ENCODE measurements around the gene OR1E2.
A peak's percentile ranks its signal among the peaks of the same experiment; 100 is the strongest.
"Not testable (repeated sequence)": the region's sequence is repeated elsewhere in the genome, so short reads cannot be mapped to it uniquely, and the experiment has no call there.

Gene OR1E2

DNA sequence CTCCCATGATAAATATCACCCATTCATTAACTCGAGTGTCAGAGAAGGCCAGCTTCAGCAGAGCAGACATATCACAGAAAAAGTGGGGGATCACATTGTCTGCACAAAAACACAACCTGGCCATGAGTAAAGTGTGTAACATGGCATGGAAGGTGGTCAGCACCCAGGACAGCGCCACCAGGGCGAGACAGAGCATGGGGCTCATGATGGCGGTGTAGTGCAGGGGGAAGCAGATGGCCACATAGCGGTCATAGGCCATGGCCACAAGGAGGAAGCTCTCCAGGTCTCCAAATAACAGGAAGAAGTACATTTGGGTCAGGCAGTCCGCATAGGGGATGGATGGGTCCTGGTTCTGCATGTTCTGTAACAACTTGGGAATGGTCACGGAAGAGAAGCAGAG, 35.8 kb downstream of the OR1E2 start:
- DNase-seq (ENCODE audit: low read depth in 2 of 2), result not testable (repeated sequence)

DNA sequence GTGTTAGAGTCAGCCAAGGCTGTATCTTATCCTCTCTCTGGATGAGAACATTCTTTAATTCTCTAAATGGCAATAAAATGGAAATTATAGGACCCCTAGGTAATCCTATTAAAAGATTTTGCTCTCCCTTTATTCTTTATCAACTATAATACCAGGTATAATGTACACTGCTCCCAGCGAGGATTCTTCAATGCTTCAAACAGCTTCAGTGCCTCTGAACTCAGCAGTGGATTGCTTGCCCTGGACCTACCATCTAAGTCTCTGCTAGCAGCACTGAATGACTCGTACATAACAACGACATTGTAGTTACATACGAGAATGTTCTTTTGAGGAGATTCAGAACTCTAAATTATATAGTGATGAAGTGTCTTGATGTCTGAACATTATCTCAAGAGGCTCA, 43.9 kb downstream of the OR1E2 start:
- no peak for DNase-seq (ENCODE audit: low read depth in 2 of 2)

DNA sequence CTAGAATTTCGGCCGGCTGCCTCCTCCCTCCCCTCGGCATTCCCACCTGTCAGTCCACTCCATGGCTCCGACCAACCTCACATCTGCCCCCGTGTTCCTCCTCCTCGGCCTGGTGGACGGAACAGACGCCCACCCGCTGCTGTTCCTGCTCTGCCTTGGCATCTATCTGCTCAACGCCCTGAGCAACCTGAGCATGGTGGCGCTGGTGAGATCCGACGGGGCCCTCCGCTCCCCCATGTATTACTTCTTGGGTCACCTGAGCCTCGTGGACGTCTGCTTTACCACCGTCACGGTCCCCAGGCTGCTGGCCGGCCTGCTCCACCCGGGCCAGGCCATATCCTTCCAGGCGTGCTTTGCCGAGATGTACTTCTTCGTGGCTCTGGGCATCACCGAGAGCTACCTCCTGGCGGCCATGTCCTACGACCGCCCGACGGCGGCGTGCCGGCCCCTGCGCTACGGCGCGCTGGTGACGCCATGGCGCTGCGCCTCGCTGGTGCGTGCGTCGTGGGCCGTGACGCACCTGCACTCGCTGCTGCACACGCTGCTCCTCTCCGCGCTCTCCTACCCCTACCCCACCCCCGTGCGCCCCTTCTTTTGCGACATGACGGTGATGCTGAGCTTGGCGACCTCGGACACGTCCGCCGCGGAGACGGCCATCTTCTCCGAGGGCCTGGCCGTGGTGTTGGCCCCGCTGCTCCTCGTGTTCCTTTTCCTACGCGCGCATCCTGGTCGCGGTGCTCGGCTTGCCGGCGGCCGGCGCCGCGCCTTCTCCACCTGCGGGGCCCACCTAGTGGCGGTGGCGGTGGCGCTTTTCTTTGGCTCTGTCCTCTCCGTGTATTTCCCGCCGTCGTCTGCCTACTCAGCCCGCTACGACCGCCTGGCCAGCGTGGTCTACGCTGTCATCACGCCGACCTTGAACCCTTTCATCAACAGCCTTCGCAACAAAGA, 47.5 kb downstream of the OR1E2 start, which contains the start of gene OR3A2:
Gene OR3A2 (minus strand): TSS at position 440 of the 948 bp plus-strand sequence.
- peak in 1 of 2 donors; percentile 13 for DNase-seq (ENCODE audit: low read depth in 2 of 2)

Data from stimulated activated CD4-positive, alpha-beta T cell treated with anti-CD3 and anti-CD28 coated beads, Interleukin-1b, Interleukin-23, amount 100 ng/mL, for 4 hours (primary cell).